CD4-positive, alpha-beta T cell treated with Interferon alpha-2 for 1 hour (primary cell): ENCODE results near the gene NUP188.

Experiments used
- DNase-seq, 2 donors: peaks; one replicate each; pipeline ENCODE4 v3.0.0-alpha.2; 2020 to 2022

The NUP188 gene

DNA sequence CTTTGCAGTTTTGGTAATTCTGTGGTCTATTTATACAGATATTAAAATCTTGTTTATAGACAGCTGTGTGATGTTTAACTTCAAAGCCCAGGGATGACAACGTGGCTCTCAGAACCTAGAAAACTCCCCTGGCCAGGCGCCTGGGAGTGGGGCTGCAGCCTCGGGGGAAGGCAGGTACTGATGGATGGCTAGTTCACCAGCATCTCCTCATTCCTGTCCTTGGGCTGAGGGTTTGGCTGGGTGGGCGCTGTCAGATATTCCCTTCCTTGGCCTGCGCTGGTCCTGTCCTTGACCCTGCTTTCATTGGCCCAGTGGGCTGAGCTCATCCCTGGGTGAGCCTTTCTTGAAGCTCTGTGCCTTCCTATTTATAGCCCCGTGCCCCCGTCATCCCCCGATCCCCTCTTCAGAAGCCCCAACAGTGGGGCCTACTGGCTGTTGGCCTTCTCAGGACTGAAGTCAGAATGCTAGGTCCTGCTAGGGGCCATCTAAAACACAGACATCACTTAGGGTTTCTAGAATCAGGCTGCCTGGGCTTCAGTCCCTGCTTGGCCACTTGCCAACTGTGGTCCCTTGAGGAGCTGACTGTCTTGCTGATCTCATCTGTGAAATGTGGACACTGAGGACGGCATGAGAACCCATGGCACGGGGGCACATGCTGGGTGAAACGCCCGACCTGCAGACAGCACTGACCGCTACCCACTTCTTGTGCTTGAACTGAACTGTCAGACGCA lies 59.7 kb downstream of the NUP188 start:
- no peak for DNase-seq

DNA sequence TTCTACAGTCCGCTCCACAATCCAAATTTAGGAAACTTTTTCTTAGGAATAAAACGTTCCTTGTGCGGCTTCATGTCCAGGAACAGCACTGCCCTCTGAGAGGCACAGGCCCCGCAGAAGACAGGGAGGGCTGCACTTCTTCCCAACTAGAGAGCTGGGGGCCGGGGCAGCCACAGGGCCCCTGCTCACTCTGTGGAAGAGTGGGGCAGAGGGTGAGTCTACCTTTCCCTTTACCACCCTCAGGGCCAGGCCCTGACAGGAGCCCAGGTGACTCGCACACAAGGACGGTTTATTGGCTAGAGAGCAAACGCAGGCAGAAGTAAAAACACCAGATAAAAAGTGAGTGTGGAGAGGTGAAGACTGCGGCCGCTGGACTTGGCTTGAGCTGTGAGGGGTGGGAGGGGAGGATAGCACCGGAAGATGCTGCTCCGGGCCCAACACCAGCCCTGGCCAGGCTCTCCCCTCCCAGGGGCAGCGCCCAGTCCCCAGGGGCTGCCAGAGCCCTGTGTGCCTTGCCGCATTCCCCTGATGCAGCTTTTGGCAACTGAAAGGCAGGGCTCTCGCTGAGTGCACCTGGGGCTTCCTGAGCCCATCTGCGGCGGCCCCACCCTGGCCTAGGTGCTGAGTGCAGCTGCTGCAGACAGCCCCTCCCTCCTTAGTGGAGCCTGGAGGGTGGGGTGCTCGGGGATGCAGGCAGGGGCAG lies 60.4 kb downstream of the NUP188 start:
- no peak for DNase-seq

DNA sequence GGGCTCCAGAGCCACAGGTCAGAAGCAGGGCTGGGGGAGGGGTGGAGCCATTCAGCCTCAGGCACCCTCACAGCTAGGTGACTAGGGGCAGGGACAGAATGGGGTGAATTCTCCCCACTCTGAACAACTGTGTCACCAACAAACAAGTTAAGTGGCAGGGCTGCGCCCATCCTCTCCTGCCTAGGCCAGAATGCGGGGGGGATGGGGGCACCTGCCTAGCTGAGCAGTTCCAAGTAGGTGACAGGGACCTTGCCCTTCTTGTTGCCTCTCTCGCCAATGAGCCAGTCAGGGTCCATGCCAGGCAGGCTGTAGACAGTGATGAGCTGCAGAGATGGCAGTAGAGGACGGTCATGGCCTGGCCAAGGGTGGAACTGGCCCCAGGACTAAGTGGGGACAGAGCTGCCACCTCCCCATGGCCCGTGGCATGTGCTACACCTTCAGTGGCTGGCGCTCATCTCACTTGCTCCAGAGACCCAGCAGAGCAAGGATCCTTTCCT lies 61.0 kb downstream of the NUP188 start:
- DNase-seq = no peak

DNA sequence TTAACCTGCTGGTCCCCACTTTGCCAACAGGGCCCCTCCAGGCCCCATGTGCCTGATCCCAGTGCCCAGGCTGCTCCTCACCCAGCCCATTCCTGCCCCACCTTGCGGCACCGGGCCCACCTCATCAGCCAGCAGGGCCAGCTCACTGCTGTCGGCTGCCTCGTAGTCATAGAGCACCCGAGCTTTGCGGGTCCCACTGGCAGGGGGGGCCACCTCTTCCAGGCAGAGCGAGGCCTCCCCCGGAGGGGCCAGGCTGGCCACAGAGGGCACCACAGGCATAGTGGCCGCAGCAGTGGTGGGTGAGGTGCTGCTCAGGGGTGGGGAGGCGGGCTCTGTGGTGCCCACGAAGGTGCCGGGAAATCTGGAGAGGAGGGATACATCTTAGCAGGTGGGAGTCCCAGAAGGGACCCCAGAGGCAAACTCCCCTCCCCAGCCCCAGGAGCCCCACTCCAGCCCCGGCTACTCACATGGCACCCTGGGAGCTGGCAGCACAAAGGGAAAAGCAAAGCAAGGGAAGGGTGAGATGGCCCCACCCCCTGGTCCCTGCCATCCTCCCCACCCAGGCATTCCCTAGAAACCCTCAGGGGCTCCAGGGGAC lies 61.6 kb downstream of the NUP188 start:
- no peak for DNase-seq

DNA sequence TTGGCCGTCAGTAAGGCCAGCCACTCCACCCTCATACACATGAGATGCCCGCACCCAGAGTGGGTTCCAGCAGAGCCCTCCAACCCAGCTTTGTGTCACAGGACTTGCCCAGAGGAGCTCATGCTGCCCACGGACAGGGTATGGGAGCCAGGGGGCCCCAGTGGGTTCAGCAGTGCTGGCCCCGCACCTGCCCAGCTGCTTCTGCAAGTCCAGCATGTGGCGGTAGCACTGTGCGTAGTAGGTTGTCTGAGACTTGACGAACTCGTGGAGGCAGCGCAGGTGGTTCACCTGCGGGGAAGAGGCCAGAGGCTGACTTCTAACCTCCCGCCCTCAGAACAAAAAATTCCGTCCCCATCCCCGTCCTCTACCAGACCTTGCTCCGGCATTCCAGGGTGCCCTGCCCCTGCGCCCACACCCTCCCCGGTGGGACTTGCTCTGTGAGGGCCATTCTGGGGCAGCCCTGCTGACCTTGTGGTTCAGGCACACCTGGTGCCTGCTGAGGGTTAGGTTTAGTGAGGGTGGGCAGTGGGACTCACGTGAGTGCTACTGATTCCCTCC lies 62.2 kb downstream of the NUP188 start:
- no peak for DNase-seq

DNA sequence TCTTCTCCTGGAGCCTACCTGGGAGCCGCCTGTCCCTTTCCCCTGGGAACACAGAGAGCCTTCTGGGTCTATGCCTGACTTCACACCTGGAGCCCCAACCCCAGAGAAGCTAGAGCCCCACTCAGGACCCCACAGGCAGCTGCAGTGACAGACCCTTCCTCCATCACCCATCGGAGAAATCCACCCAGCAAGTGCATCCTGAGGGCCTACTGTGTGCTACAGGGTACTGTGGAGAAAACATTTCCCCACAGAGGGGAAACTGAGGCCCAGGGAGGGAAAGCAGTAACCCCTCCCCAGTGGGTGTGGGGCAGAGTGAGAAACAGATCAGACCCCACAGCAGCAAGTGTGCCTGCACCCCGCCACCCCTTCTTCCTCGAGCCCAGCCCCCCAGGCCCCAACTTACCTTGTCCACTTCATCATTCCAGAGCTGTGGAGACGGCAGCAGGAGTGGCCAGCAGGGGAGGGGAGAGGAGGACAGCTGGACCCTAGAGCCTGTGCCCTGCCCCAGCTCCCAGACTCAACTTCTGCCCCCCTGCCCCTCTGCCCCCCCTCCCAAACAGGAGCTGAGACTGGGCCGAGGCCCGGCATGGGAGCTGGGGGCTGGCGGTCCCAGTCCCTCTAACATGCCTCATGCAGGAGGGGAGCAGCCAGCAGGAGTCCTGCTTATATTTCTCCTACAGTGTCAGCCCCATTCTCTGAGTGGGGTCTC lies 62.9 kb downstream of the NUP188 start:
- no peak for DNase-seq

DNA sequence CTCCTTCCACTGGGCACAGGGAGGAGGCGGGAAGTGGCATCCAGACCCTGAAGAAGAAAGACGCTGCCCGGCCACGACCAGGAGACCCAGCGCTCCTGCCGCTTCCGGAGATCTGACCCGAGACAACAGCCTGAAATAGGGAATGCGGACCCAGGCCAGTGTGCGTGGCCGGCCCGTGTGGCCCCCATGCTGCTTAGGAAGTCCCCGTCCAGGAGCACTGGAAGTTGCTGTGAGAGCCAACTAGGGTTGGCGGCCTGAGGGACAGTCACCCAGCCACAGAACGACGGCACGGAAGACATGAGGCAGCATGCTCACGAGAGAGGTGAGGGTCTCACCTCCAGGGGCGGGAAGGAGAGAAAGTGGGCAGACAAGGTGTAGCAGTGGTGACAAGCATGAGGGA lies 63.7 kb downstream of the NUP188 start:
- DNase-seq = no peak

DNA sequence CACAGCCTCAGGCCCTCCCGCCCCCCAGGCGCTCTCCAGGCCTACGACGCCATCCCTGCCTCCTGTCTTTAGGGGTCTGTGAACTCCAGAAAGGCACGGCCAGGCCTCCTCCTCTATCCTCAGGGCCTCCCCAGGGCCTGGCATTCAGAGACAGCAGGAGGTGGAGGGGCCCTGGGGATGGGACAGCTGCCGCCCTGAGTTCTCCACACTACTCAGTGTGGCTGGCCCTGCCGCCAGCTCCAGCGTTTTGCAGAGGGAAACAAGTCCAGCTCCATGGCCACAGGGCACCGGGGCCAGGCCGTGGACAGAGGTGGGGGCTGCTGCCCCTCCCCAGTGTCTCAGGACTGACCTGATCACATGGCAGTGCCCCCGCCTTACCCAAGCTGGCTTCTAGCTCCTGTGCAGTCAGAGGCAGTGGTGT lies 64.3 kb downstream of the NUP188 start:
- DNase-seq = no peak

DNA sequence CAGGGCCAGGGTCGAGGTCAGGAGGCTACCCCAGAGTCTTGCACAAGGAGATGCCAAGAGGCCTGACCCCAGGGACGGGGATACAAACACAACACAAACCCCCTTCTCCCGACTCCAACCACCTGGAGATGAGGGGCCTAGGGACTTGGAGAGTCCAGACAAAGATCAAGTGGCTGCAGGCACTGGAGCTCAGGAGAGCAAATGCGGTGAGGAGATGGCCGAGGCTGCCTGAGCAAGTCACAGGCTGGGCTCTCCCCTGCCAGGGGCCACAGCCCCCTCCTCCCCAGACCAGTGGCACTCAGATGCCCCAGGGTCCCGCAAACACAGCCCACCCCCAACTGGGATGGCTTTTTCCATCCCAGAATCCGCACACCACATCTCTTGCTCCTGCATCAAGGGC lies 64.8 kb downstream of the NUP188 start:
- DNase-seq = no peak

DNA sequence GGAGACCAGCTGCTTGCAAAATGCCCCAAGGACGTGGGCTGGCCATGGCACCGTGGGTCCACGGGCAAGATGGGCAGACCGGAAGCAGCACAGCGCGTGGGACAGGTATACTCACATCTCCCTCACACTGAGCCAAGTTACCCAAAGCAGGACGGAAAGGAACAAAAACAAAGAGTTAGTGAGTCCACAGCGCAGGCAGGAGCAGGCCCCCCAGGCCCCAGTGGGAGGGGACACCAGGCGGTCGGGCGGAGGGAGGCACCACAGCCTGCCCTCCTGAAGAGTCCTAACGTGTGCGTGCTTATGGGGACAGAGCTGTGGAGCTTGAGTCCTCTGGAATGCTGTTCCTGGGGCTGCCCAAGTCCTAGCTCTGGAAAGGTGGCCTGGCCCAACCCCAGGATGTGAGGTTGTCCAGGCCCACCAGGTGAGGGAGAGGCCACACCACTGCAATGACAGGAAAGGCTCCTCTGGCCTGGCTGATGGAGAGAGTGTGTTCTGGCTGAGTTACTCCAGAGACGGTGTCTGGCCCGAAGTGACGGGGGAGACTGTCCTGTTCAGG lies 65.5 kb downstream of the NUP188 start:
- no peak for DNase-seq

DNA sequence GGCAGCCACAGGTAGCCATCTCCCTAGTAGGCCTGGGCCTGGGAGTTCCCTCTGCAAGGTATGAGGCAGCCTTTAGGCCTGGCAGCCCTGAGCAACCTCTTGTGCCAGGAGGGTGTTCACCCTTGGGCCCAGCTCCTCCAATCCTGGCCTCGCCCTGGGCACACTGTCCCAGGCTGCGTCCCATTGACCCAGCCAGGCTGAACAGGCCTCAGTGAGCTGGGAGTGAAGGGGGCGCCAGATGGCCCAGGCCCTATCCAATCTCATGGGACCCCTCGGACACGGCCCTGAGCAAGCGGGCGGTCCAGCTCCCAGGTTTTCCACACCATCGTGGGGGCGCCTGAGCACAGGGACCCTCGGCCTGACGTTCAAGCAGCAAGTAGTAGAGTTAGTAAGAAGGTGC lies 66.2 kb downstream of the NUP188 start:
- DNase-seq = no peak

DNA sequence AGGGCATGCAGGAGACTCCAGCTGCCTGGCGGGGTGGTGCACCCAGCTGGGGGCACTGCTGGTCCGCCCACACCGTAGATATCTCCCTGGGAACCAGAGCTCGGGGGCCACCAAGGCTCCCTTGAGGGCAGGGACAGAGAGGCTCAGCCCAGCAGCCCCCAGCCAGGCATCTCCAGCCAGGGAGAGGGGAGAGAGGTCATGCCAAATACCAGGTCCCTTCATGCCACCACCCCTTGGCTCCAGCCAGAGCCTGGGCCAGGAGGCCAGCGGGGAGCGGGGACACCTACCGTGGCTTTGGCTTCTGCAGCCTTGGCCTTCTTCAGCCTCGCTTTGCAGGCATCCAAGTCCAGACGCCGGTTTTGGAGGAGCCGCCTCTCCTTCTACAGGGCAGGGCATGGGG lies 66.6 kb downstream of the NUP188 start:
- no peak for DNase-seq

DNA sequence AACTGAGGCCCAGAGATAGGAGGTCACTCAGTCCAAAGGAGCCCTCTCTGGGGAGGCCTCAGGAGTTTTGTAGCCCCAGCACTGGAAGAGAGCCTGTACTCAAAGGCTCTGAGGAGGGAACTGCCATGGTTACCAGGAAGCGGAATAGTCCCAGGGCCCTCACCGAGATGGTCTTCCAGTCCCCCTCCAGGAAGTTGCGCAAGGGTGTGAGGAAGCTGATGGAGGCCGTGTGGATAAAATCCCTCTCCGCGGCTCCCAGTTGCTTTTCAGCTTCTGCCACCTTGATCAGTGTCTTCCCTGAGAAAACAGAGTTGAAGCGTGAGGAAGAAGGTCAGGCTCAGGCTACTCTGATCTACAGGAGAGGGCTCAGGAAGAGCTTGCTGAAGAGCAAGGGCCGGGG lies 67.1 kb downstream of the NUP188 start:
- DNase-seq = no peak

DNA sequence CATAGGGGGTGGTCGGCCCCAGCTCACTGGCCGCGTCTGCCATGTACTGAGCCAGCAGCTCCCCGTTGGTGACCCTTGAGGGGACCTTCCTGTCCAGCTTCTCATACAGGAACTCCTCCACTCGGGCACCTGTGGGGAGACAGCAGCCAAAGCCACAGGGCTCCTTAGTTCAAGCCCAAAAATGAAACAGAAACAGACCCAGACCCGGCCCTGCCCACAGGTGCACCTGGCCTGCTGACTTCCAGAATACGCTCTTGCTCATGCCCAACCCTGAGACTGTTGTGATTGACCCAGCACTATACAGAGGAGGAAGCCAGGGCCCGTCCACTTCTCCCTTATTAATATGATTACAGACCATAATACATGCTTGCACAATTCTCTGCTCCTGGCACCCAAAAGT lies 73.6 kb downstream of the NUP188 start:
- DNase-seq = peak; percentile 9 to 22

DNA sequence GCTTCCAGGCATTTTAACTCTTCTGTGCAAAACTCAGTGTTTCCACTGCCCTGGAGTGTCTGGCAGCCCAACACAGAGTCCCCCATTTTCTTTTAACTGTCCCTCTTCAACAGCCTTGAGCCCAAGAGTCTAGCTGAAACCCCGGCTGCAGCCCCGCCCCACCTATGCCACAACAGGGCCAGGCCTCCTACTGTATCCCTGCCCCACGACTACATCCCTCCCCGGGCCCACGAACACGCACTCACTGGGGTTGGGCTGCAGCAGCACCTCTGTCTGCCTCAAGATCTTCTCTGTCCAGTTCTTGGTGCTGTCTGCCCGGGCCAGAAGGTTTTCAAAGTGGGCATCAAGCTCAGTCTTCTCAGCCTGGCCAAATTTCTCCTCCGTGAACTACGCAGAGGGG lies 74.5 kb downstream of the NUP188 start:
- DNase-seq = no peak

DNA sequence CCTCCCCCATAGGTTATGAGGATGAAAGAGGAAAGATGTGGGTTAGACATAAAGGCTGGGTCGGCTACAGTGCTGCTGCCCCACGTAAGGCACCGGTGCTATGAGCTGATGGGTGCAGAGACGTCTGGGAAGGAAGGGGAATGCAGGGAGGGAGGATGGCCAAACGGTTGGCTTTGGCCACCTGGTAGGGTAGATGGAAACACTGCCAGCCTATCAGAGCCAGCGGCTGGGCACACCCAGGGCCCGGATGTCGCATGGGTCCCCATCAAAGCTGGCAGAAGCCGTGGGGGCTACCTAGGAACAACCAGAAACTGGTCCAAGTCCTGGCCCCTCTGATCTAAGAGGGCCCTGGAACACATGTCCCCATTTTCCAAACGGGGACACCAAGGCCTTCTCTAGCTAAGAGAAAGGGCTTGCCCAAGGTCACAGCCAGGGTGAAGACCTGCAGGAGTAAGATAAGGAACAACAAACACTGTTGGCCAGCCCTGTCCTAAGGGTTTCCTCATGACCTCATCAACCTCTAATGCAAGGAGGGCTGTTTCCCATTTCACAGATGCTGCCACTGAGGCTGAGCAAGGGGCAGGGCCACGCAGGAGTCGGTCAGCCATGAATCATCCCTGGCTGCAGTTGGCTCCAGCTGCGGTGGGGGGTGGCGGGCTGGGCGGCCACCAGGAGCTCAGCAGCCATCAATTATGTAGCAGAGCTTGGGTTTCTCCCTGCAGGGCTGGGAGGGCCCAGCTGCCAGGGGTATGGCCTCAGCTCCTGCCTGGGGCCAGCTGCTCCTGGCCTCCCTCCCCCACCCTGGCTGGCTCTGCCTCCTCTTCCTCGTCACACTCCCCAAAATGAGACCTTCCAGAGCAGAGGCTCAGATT lies 75.8 kb downstream of the NUP188 start:
- DNase-seq = no peak

DNA sequence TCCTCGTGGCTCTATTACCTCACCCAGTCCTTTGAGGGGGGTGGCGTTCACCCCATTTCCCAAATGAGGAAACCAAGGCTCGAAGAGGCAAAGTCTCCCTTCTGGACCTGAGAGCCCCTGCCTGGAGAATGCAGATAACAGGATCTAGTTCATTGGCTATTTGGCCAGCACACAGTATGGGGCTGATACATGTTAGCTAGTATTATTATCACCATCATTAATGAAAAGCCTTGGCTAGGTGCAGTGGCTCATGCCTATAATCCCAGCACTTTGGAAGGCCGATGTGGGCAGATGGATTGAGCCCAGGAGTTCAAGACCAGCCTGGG lies 76.4 kb downstream of the NUP188 start:
- DNase-seq = no peak

DNA sequence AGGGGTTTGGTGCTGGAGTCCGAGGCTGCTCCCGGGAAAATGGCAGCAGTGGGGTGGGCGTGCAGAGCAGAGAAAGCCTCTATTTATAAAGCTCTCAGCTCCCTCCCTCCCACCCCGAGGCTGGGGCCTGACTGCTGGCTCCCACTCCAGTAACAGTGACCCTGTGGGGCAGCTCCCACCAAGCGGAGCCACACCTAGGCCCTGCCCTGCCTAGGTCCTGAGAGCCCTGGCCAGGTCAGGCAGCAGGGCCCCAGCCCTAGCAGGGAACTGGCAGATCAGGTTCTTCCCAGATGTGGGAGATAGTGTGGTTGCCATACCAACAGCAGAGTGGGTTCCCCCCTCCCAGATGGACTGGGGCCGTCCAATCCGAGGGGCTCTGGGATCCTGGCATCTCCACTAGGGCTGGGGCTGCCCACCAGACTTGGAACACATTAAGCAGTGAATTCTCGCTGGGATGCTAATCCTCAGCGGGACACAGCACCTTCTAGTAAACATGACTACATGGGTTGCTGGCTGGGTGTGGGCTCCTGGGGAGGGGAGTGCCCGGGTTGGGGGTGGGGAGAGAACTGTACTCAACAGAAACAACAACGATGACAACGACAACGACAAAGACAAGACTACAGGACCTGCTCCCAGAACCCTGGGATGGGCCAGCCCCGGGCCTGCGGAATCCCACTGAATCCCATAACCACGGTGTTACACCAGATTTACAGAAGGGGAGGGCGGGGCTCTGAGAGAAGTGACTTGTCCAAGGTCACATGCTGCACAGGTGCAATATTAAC lies 79.1 kb downstream of the NUP188 start:
- no peak for DNase-seq

DNA sequence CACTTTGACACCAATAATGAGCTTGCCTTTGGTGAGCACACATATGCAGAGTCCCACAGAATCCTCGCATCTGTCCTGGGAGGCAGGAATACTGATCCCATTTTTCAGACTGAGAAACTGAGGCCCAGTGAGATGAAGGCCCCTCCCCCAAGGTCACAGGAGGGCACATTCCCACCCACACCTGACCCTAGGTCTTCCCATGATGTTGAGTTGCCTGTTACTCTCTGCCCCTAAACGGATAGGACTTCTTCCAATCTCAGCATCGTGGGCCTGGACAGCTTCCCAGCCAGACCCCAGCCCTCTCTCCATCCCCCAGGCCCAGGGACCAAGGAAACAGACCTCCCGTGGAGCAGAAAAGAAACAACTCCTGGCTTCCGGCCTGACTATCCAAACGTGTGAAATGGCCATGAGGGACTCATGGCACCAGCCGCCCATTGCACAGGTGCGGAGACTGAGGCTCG lies 79.8 kb downstream of the NUP188 start:
- no peak for DNase-seq

DNA sequence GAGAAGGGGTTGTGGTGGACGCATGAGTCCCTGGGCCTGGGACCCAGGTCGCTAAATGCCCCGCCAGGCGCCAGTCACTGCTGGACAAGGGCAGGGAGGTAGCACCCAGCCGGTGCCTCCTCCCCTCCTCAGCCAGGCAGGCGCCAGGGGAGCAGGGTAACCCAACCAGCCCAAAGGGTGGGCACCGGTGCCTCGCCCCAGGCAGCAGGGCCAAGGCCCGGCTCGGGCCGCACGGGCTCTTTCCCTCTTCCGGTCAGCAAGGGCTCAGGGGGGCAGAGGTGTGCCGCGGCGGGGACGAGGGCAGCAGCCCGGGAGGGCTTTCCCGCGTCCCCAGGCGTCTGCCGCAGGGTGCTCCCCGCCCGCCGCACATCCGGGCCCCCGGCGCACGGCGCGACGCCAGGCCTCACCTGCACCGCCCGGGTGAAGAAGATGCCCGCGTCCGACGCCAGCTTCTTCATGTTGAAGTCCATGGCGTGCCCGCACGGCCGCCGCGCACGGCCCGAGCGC lies 80.2 kb downstream of the NUP188 start:
- DNase-seq = peak in 1 of 2 donors; percentile 73
